ENCODE data around the gene MOGAT1. TPM values are rescaled to one million over a fixed set of nuclear protein-coding genes. Genes with fewer than 3 reads are reported as not detected.

Gene MOGAT1
- total RNA-seq, 1 experiment from 2014 or later = not detected

GRCh38 chr2:222745836-222746559 lies 74.5 kb downstream of the MOGAT1 start:
- Histone ChIP-seq H3K9me3 (ENCODE audit: control insufficient read depth, insufficient read depth, low read depth, low read length) (no peaks in the 10 kb centered on the region), H3K36me3 (ENCODE audit: control insufficient read depth, insufficient read depth, low read length) (no peaks in the 10 kb centered on the region), H3K4me3 (ENCODE audit: low read depth in 2 of 2, low read length in 2 of 2) (no peak overlapping the region), H3K4me1 (ENCODE audit: control insufficient read depth, insufficient read depth, low read length) (no peaks in the 10 kb centered on the region), H3K27me3 (ENCODE audit: control insufficient read depth, insufficient read depth, low read length) (no peaks in the 10 kb centered on the region), H3K27ac (ENCODE audit: low read length) (no peak overlapping the region)
- CTCF ChIA-PET = interaction anchor here (0.6 kb wide), 1 partner anchor 11 kb away, joined by 3 read pairs; no protein-coding TSS in a partner anchor
- TF ChIP-seq REST (IDR thresholded peaks at IDR 0.05; ENCODE audit: insufficient read depth in 1 of 2, low read depth in 2 of 2, low read length in 1 of 2) (no peak), CTCF (IDR thresholded peaks at IDR 0.05) (no peak), TCF7L2 (IDR thresholded peaks at IDR 0.05; ENCODE audit: low read depth, low read length) (no peak), POLR2AphosphoS5 (IDR thresholded peaks at IDR 0.05; ENCODE audit: low read depth, low read length) (no peak), SIN3A (IDR thresholded peaks at IDR 0.05; ENCODE audit: borderline replicate concordance, insufficient read depth, low read depth, low read length) (no peak)
- intact Hi-C loops (cut with micrococcal nuclease; ENCODE audit: unreplicated experiment) = no loop called here
- in situ Hi-C loops (cut with HindIII; ENCODE audit: low pct_unique_long_range_greater_than_20kb, low sequenced_read_pairs) = no loop called here
- no peak for ATAC-seq
- BruUV-seq (replicated peaks) = no TSS peak
- DNase-seq (ENCODE audit: low read depth, low spot score) = no peak
- POLR2A ChIA-PET = interaction anchor here (0.5 kb wide), 1 partner anchor 12 kb away, joined by 4 read pairs; no protein-coding TSS in a partner anchor

- ChIA-PET POLR2A (no interaction called here), CTCF (no interaction called here)
- ATAC-seq (no peak), DNase-seq (ENCODE audit: low read depth, low spot score) (no peak)
- H3K4me3 ChIP-seq (ENCODE audit: low read depth in 2 of 2, low read length in 2 of 2) = no peak overlapping the region
- H3K36me3 ChIP-seq (ENCODE audit: control insufficient read depth, insufficient read depth, low read length) = no peaks in the 10 kb centered on the region
- no TSS peak for BruUV-seq (replicated peaks)
- TF ChIP-seq CTCF (IDR thresholded peaks at IDR 0.05) (no peak), TCF7L2 (IDR thresholded peaks at IDR 0.05; ENCODE audit: low read depth, low read length) (no peak), SIN3A (IDR thresholded peaks at IDR 0.05; ENCODE audit: borderline replicate concordance, insufficient read depth, low read depth, low read length) (no peak), POLR2AphosphoS5 (IDR thresholded peaks at IDR 0.05; ENCODE audit: low read depth, low read length) (no peak), REST (IDR thresholded peaks at IDR 0.05; ENCODE audit: insufficient read depth in 1 of 2, low read depth in 2 of 2, low read length in 1 of 2) (no peak)
- in situ Hi-C loops (cut with HindIII; ENCODE audit: low pct_unique_long_range_greater_than_20kb, low sequenced_read_pairs) (no loop called here), intact Hi-C loops (cut with micrococcal nuclease; ENCODE audit: unreplicated experiment) (no loop called here)
- H3K27me3 ChIP-seq (ENCODE audit: control insufficient read depth, insufficient read depth, low read length) = no peaks in the 10 kb centered on the region
- no peak overlapping the region for H3K27ac ChIP-seq (ENCODE audit: low read length)
- no peaks in the 10 kb centered on the region for H3K9me3 ChIP-seq (ENCODE audit: control insufficient read depth, insufficient read depth, low read depth, low read length)
- H3K4me1 ChIP-seq (ENCODE audit: control insufficient read depth, insufficient read depth, low read length) = no peaks in the 10 kb centered on the region
Measured at GRCh38 chr2:222747526-222748160, 76.2 kb downstream of the MOGAT1 start.
